HepG2 (cell line): ENCODE results near the gene MSI2. TPM values are rescaled to one million over a fixed set of nuclear protein-coding genes. Genes with fewer than 3 reads are reported as not detected.

ENCODE experiments used
- FOXP1 ChIP-seq, 2 experiments: fragments of 450-650 bp in 1 of 2; IDR thresholded peaks; 2 replicates each; pipeline ENCODE4 v1.6.1; 2017 to 2018; ENCODE audit warnings: antibody characterized with exemption in 1 of 2
- KDM3A ChIP-seq: IDR thresholded peaks from 2 replicates; pipeline ENCODE4 v1.6.1; 2018; ENCODE audit warnings: low read depth, missing compliant biosample characterization
- MTF2 ChIP-seq: sonication (generic); formaldehyde crosslinking; IDR thresholded peaks from 2 replicates; pipeline ENCODE4 v1.5.0; 2020; ENCODE audit warnings: missing genetic modification reagents, borderline replicate concordance
- RXRB ChIP-seq: IDR thresholded peaks from 2 replicates; pipeline ENCODE4 v1.6.1; 2016; ENCODE audit warnings: borderline replicate concordance, missing genetic modification reagents, missing compliant biosample characterization
- U2AF1 ChIP-seq: fragments of 200-400 bp; formaldehyde crosslinking; optimal IDR thresholded peaks from 2 replicates; pipeline ENCODE3; 2017; ENCODE audit warnings: mild to moderate bottlenecking, low read depth, low read length
- ZNF230 ChIP-seq: sonication (generic); formaldehyde crosslinking; IDR thresholded peaks from 2 replicates; pipeline ENCODE4 v1.4.0; 2020; ENCODE audit warnings: mild to moderate bottlenecking, missing genetic modification reagents
- ZNF879 ChIP-seq: sonication (generic); formaldehyde crosslinking; IDR thresholded peaks from 2 replicates; pipeline ENCODE4 v1.8.1; 2023; ENCODE audit warnings: missing genetic modification reagents
- ZSCAN25 ChIP-seq: sonication (generic); formaldehyde crosslinking; IDR thresholded peaks from 2 replicates; pipeline ENCODE4 v1.8.0; 2022; ENCODE audit warnings: mild to moderate bottlenecking, missing genetic modification reagents
- ZSCAN30 ChIP-seq: sonication (generic); formaldehyde crosslinking; IDR thresholded peaks from 2 replicates; pipeline ENCODE4 v1.5.0; 2020; ENCODE audit warnings: mild to moderate bottlenecking, missing genetic modification reagents
- polyA plus RNA-seq, 8 experiments: library from polyadenylated mRNA; depleted of rRNA in 3 of 8; stranded (reverse) in 7 of 8; unstranded in 1 of 8; fragments of >200 nt; fragmentation: Illumina TruSeq in 4 of 8; extraction: Trizol in 4 of 8; gene quantifications; 2 replicates each; pipeline versions ENCODE4 v1.2.1 to v1.2.3, GENCODE V29; 2011 to 2016; ENCODE audit warnings: low read depth in 4 of 8, missing spikeins in 1 of 8, mixed read lengths in 1 of 8; ENCODE audit not compliant: insufficient read depth in 1 of 8
- total RNA-seq, 5 experiments: library from RNA; depleted of rRNA; stranded (reverse); fragments of >200 nt; fragmentation: Illumina TruSeq; extraction: Trizol; gene quantifications; 2 replicates each; pipeline ENCODE4 v1.2.3, GENCODE V29; 2016; ENCODE audit warnings: low read depth in 1 of 5
- TF ChIP-seq, protein P1 (sequence below): sonication (generic); formaldehyde crosslinking; IDR thresholded peaks from 2 replicates; pipeline ENCODE4 v1.5.0; 2020; ENCODE audit warnings: missing genetic modification reagents
- TF ChIP-seq, protein P2 (sequence below): sonication (generic); formaldehyde crosslinking; IDR thresholded peaks from 2 replicates; pipeline ENCODE4 v1.4.0; 2020; ENCODE audit warnings: missing genetic modification reagents
- TF ChIP-seq, protein P3 (sequence below): sonication (generic); formaldehyde crosslinking; IDR thresholded peaks from 2 replicates; pipeline ENCODE4 v1.8.0; 2022; ENCODE audit warnings: mild to moderate bottlenecking, missing genetic modification reagents, borderline replicate concordance
- TF ChIP-seq, protein P4 (sequence below): sonication (generic); formaldehyde crosslinking; conservative IDR thresholded peaks from 2 replicates; pipeline ENCODE4 v1.8.1; 2023; ENCODE audit warnings: missing genetic modification reagents
- TF ChIP-seq, protein P5 (sequence below): sonication (generic); formaldehyde crosslinking; IDR thresholded peaks from 2 replicates; pipeline ENCODE4 v1.4.0; 2020; ENCODE audit warnings: mild to moderate bottlenecking, missing genetic modification reagents
- TF ChIP-seq, protein P6 (sequence below): sonication (generic); formaldehyde crosslinking; IDR thresholded peaks from 2 replicates; pipeline ENCODE4 v1.4.0; 2020; ENCODE audit warnings: missing genetic modification reagents, mild to moderate bottlenecking, borderline replicate concordance

MSI2 gene
- total and polyA plus RNA-seq, 2 of the 13 experiments (the other 11 are each of a cell fraction or from before 2014, with no cell fraction given), result 77.5 to 78.4 TPM

DNA sequence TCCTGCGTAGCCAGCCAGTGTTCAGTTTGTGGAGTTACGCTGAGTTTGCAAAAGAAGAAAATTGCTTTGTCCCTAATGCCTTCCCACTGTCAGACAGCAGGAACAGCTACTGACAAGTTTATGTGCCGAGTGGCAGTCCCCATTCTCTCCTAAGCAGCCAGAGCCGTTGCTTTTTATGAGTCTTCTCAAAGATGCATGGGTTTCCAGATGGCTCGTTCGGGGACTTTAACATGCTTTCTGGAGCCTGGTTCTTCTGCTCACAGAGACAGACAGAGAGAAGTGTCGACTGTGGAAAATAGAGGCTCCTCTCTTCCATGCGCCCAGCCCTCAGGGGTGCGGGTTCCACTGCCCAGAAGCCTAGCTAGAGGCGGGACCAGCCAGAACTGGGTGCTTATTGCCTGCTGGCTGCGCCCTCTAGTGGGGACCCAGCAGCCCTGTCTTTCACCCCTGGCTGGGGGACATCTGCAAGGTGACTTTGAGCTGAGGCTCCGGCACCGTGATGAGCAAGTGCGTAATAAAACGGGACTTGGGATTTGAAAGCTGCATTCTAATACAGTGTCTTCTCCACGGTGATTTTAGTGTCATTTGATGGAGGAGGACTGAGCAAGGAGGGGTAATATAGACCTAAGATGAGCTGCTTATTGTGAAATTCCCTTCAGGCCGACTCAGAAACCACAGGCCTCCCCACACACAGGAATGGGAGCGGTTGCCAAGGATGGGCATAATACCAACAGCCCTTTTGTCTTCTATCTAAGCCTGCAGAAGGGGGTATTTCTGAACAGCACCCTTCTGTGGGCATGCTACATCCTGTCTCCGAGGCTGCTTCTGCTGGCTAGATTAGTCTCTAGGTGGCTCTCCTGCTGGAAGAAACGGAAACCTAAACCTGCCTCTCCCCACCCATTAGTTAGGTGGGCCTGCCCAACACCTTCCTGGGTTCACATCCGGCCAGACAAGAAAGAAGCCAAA lies 415.6 kb downstream of the MSI2 start (continued):
- TF ChIP-seq, protein P1, sequence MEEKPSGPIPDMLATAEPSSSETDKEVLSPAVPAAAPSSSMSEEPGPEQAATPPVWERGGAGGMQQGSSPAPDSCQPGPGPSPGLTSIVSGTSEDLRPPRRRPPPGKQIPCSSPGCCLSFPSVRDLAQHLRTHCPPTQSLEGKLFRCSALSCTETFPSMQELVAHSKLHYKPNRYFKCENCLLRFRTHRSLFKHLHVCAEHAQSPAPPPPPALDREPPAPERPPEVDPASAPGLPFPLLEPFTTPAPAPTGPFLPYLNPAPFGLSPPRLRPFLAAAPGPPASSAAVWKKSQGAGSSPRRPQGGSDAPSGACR (CRISPR knock-in tag), result 0 out of 2 replicates have a peak, but pooled peaks have one; percentile 59
- no peak for TF ChIP-seq ZSCAN30 (CRISPR knock-in tag)
- TF ChIP-seq RXRB (CRISPR knock-in tag), result peak; percentile 57; the same call in 1 of the 2 replicates
- 0 out of 2 replicates have a peak, but pooled peaks have one; percentile 72 for TF ChIP-seq KDM3A (CRISPR knock-in tag)
- no peak for TF ChIP-seq FOXP1 (IDR thresholded peaks at IDR 0.05)
- no peak for TF ChIP-seq FOXP1 (CRISPR knock-in tag; IDR thresholded peaks at IDR 0.05)
- TF ChIP-seq ZSCAN25 (CRISPR knock-in tag), result 0 out of 2 replicates have a peak, but pooled peaks have one; percentile 18
- TF ChIP-seq U2AF1, result no peak
- TF ChIP-seq ZNF230 (CRISPR knock-in tag), result no peak
- TF ChIP-seq ZNF879 (CRISPR knock-in tag), result no peak
- TF ChIP-seq MTF2 (CRISPR knock-in tag), result peak; percentile 88; the same call in 1 of the 2 replicates
- TF ChIP-seq, protein P2, sequence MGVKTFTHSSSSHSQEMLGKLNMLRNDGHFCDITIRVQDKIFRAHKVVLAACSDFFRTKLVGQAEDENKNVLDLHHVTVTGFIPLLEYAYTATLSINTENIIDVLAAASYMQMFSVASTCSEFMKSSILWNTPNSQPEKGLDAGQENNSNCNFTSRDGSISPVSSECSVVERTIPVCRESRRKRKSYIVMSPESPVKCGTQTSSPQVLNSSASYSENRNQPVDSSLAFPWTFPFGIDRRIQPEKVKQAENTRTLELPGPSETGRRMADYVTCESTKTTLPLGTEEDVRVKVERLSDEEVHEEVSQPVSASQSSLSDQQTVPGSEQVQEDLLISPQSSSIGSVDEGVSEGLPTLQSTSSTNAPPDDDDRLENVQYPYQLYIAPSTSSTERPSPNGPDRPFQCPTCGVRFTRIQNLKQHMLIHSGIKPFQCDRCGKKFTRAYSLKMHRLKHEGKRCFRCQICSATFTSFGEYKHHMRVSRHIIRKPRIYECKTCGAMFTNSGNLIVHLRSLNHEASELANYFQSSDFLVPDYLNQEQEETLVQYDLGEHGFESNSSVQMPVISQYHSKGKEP, result 0 out of 2 replicates have a peak, but pooled peaks have one; percentile 34
- TF ChIP-seq, protein P3, sequence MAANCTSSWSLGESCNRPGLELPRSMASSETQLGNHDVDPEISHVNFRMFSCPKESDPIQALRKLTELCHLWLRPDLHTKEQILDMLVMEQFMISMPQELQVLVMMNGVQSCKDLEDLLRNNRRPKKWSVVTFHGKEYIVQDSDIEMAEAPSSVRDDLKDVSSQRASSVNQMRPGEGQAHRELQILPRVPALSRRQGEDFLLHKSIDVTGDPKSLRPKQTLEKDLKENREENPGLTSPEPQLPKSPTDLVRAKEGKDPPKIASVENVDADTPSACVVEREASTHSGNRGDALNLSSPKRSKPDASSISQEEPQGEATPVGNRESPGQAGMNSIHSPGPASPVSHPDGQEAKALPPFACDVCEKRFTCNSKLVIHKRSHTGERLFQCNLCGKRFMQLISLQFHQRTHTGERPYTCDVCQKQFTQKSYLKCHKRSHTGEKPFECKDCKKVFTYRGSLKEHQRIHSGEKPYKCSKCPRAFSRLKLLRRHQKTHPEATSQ (CRISPR knock-in tag), result no peak
- TF ChIP-seq, protein P4, sequence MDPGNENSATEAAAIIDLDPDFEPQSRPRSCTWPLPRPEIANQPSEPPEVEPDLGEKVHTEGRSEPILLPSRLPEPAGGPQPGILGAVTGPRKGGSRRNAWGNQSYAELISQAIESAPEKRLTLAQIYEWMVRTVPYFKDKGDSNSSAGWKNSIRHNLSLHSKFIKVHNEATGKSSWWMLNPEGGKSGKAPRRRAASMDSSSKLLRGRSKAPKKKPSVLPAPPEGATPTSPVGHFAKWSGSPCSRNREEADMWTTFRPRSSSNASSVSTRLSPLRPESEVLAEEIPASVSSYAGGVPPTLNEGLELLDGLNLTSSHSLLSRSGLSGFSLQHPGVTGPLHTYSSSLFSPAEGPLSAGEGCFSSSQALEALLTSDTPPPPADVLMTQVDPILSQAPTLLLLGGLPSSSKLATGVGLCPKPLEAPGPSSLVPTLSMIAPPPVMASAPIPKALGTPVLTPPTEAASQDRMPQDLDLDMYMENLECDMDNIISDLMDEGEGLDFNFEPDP, result no peak
- TF ChIP-seq, protein P5, sequence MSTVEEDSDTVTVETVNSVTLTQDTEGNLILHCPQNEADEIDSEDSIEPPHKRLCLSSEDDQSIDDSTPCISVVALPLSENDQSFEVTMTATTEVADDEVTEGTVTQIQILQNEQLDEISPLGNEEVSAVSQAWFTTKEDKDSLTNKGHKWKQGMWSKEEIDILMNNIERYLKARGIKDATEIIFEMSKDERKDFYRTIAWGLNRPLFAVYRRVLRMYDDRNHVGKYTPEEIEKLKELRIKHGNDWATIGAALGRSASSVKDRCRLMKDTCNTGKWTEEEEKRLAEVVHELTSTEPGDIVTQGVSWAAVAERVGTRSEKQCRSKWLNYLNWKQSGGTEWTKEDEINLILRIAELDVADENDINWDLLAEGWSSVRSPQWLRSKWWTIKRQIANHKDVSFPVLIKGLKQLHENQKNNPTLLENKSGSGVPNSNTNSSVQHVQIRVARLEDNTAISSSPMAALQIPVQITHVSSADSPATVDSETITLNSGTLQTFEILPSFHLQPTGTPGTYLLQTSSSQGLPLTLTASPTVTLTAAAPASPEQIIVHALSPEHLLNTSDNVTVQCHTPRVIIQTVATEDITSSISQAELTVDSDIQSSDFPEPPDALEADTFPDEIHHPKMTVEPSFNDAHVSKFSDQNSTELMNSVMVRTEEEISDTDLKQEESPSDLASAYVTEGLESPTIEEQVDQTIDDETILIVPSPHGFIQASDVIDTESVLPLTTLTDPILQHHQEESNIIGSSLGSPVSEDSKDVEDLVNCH (CRISPR knock-in tag), result no peak
- TF ChIP-seq, protein P6, sequence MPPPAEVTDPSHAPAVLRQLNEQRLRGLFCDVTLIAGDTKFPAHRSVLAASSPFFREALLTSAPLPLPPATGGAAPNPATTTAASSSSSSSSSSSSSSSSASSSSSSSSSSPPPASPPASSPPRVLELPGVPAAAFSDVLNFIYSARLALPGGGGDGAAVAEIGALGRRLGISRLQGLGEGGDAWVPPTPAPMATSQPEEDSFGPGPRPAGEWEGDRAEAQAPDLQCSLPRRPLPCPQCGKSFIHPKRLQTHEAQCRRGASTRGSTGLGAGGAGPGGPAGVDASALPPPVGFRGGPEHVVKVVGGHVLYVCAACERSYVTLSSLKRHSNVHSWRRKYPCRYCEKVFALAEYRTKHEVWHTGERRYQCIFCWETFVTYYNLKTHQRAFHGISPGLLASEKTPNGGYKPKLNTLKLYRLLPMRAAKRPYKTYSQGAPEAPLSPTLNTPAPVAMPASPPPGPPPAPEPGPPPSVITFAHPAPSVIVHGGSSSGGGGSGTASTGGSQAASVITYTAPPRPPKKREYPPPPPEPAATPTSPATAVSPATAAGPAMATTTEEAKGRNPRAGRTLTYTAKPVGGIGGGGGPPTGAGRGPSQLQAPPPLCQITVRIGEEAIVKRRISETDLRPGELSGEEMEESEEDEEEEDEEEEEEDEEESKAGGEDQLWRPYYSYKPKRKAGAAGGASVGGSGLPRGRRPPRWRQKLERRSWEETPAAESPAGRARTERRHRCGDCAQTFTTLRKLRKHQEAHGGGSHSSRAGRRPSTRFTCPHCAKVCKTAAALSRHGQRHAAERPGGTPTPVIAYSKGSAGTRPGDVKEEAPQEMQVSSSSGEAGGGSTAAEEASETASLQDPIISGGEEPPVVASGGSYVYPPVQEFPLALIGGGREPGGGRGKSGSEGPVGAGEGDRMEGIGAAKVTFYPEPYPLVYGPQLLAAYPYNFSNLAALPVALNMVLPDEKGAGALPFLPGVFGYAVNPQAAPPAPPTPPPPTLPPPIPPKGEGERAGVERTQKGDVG, result 0 out of 2 replicates have a peak, but pooled peaks have one; percentile 27
